ENCODE measurements around the gene IL18RAP.

The IL18RAP gene

DNA sequence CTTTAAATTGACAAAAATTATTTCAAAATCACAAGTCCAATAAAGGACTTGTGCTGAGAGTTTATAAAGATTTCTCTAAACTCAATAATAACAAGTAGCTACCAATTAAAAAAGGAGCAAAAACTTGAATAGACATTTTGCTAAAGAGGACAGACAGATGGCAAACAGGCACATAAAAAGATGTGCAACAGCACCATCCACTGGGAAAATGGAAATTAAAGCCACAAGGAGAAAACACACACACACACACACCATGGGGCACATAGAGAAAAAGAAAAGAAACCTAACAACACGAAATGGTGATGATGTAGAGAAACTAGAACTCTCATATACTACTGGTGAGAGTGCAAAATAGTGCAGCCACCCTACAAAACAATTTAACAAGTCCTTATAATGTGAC, 37.5 kb downstream of the IL18RAP start:
- no peak overlapping the region for H3K27ac Mint-ChIP-seq
- H3K4me1 Mint-ChIP-seq, result peaks cover 2% of the 10 kb centered on the region

DNA sequence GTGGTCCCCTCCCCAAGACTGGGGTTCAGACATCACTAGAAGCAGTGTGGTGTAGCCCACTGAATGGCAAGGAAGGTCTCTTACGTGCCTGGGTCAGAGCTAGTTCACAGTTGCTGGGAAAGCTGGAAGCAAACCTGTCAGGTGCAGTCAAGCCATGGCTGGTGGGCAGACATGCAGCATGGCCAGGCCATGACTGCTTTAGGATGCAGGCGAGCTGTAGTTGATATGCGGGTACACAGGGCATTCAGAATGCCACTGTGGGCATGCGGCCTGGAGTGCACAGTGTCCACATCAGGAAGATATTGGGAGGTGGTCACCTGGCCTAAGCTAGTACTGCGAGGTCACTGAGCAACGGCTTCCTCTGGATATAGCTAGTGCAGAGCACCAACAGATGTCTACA, 38.2 kb downstream of the IL18RAP start:
- Mint-ChIP-seq H3K4me1 (peaks cover 2% of the 10 kb centered on the region), H3K4me3 (no peak overlapping the region), H3K36me3 (ENCODE audit: low read depth) (no peaks in the 10 kb centered on the region), H3K27me3 (peaks cover 11% of the 10 kb centered on the region), H3K27ac (no peak overlapping the region), H3K9me3 (peaks cover under 1% of the 10 kb centered on the region)
- no peak for DNase-seq
- no peak for ATAC-seq

More for the DNA sequence above, 37.5 kb downstream of the IL18RAP start:
- no peak for ATAC-seq
- H3K9me3 Mint-ChIP-seq, result peaks cover 7% of the 10 kb centered on the region
- peaks cover 13% of the 10 kb centered on the region for H3K27me3 Mint-ChIP-seq
- no peak for DNase-seq
- H3K4me3 Mint-ChIP-seq, result no peak overlapping the region
- H3K36me3 Mint-ChIP-seq (ENCODE audit: low read depth), result peaks cover 2% of the 10 kb centered on the region

DNA sequence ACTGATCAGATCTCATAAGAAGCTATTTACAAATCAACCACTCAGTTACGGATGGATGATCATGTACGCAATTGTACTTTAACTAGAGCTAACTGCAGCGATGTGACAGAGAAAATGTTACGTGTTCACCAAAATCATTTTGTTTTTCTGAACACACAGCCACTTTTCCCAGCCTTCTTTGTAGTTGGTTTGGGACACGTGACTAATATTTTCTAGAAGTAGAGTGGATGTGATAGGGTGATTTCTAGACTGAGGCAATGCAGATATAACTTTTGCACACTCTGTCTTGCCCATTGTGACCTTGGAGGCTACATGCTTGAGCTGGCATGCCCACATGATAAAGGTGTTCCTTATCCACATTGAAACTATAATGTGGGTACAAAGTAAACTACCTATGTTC, 40.2 kb downstream of the IL18RAP start:
- no peak for DNase-seq
- H3K36me3 Mint-ChIP-seq (ENCODE audit: low read depth), result no peaks in the 10 kb centered on the region
- peaks cover 11% of the 10 kb centered on the region for H3K27me3 Mint-ChIP-seq
- ATAC-seq, result no peak
- H3K27ac Mint-ChIP-seq, result no peak overlapping the region
- H3K4me3 Mint-ChIP-seq, result no peak overlapping the region
- H3K9me3 Mint-ChIP-seq, result no peaks in the 10 kb centered on the region
- peaks cover 2% of the 10 kb centered on the region for H3K4me1 Mint-ChIP-seq

DNA sequence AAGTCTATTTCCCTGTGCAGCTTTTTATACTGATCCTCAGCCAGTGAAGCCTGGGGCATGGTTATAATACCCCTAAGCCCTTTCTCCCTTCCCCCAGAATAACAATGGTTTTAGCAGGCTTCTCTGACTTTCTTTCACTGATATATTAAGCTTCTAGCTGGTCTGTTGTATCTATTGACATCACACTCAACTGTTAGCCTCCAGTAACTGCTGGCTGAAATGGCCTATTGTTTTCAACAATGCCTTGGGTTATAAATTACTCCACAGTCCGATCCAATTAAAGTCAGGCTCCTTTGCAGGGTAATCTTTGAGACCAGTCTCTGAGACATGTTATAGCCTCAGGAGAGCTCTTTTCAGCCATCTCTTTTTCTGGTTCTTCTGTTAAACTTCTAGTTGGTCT, 47.2 kb downstream of the IL18RAP start:
- H3K4me1 Mint-ChIP-seq, result no peaks in the 10 kb centered on the region
- H3K36me3 Mint-ChIP-seq (ENCODE audit: low read depth), result peaks cover 4% of the 10 kb centered on the region
- H3K27ac Mint-ChIP-seq, result no peak overlapping the region
- no peak overlapping the region for H3K4me3 Mint-ChIP-seq
- no peak for DNase-seq
- H3K9me3 Mint-ChIP-seq, result peaks cover 15% of the 10 kb centered on the region
- H3K27me3 Mint-ChIP-seq, result peaks cover 35% of the 10 kb centered on the region
- no peak for ATAC-seq

DNA sequence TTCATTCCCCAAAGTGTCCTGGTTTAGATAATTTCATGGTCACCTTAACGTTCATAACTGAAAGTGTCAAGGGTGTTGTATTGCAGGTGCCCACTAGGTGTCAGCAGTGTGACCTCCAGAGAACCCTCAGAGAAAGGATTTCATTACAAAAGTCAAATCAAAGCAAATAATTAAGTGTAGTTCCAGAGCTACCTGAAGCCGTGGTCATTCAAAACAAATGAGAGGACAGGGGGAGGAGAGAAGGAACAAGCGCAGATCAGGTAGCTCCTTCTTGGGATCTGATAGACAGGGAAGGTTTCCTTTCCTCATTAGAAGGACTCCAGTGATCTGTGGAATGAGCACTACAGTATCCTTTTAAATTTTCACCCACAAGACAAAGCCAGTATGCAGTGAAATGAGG, 50.1 kb downstream of the IL18RAP start, which contains the start of gene SLC9A4:
TSS of gene SLC9A4 (plus strand) at position 207 of the 400 bp plus-strand sequence. CDS start 534 bp downstream, outside the sequence.
- Mint-ChIP-seq H3K27me3 (peaks cover 44% of the 10 kb centered on the region), H3K36me3 (ENCODE audit: low read depth) (peaks cover 4% of the 10 kb centered on the region), H3K4me1 (no peaks in the 10 kb centered on the region), H3K9me3 (peaks cover 15% of the 10 kb centered on the region), H3K4me3 (no peak within 1 kb of the TSS), H3K27ac (no peak within 1 kb of the TSS)
- ATAC-seq (no peak), DNase-seq (peak; percentile 63)

DNA sequence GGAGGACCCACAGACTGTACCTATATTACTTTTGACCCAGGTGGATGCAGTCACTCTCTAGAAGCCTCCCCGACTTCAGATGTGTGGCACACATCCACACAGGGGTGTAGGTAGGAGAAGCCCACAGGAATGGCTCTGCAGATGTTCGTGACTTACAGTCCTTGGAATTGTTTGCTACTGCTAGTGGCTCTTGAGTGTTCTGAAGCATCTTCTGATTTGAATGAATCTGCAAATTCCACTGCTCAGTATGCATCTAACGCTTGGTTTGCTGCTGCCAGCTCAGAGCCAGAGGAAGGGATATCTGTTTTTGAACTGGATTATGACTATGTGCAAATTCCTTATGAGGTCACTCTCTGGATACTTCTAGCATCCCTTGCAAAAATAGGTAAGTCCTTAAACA, 50.7 kb downstream of the IL18RAP start:
- ATAC-seq, result no peak
- Mint-ChIP-seq H3K4me1 (no peaks in the 10 kb centered on the region), H3K27me3 (peaks cover 39% of the 10 kb centered on the region), H3K36me3 (ENCODE audit: low read depth) (peaks cover 4% of the 10 kb centered on the region), H3K9me3 (peaks cover 15% of the 10 kb centered on the region), H3K27ac (no peak overlapping the region), H3K4me3 (no peak overlapping the region)
- no peak for DNase-seq

DNA sequence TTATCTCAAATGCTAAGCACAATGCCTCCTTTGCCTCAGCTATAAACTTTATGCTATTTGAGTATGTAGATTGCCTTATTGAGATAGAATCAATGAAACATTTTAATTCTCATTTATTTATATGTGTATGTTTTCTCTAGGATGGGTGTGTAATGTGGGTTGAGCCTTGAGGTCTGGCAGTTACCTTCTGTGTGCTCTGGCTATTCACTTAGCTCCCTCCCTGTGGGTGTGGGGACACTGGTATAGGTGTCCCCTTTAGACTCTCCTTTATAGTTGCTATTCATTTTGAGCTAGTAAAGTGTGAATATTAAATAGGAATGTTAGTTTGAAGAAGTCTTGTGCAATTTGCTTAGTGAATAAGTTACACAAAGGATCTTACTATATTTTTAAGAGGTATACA, 51.8 kb downstream of the IL18RAP start:
- peaks cover 8% of the 10 kb centered on the region for H3K9me3 Mint-ChIP-seq
- H3K36me3 Mint-ChIP-seq (ENCODE audit: low read depth), result peaks cover 4% of the 10 kb centered on the region
- no peak for DNase-seq
- H3K27me3 Mint-ChIP-seq, result peaks cover 34% of the 10 kb centered on the region
- no peak overlapping the region for H3K4me3 Mint-ChIP-seq
- no peaks in the 10 kb centered on the region for H3K4me1 Mint-ChIP-seq
- H3K27ac Mint-ChIP-seq, result no peak overlapping the region
- ATAC-seq, result no peak

DNA sequence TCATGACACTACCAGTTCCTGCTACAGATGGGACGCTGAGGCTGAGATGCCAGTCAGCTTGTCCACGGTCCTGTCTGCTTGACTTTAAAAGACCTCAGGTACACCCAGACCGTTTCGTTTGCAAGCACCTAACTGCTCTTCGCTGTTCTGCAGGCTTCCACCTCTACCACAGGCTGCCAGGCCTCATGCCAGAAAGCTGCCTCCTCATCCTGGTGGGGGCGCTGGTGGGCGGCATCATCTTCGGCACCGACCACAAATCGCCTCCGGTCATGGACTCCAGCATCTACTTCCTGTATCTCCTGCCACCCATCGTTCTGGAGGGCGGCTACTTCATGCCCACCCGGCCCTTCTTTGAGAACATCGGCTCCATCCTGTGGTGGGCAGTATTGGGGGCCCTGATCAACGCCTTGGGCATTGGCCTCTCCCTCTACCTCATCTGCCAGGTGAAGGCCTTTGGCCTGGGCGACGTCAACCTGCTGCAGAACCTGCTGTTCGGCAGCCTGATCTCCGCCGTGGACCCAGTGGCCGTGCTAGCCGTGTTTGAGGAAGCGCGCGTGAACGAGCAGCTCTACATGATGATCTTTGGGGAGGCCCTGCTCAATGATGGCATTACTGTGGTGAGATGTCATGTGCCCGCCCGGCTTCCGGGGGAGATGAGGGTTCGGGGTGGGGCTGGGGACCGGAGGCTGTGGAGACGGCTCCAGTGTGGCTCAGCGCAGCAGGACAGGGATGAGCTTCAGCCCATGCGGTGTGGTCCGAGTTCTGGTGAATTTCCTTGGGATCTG, 55.9 kb downstream of the IL18RAP start:
- Mint-ChIP-seq H3K4me1 (no peaks in the 10 kb centered on the region), H3K27ac (no peak overlapping the region)
- no peak for ATAC-seq

DNA sequence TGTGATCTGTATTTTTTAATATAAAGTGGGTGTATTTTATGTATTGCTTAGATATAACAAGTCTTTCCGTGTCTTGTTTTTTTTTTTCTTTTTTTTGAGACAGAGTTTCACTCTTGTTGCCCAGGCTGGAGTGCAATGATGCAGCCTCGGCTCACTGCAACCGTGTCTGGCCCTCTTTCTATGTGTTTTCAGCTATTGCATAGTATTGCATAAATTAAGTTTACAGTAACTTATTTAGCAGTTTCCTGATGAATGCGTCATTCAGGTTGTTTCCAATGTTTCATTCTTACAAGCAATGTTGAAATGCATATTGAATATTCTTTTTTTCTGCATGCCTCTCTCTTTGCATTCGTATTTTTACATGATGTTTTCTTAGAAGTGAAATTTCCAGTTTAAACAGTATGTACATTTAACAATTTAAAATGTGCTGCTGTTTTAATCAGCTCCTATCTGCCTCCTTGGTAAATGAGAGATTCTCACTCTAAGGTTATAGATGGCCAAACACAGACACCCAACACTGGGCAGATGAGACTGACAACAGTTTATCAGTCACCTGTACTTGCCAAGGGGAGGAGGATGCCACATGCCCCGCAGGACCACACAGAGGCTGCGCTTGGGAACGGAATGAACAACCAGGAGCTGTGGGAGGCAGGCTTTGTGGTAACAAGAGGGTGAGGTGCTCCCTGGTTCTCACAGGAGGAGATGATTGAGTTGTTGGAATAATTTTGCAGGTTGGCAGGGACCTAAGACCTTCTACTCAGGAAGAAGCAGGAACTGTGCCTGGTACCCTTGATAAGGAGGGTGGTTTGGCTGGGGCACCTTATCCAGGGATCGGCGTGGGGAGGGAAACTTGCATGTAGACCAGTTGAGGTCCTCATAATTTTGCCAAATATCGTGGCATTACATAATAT, 57.6 kb downstream of the IL18RAP start:
- Mint-ChIP-seq H3K9me3 (no peaks in the 10 kb centered on the region), H3K4me1 (no peaks in the 10 kb centered on the region), H3K27ac (no peak overlapping the region), H3K4me3 (no peak overlapping the region), H3K36me3 (ENCODE audit: low read depth) (no peaks in the 10 kb centered on the region), H3K27me3 (peaks cover 12% of the 10 kb centered on the region)
- ATAC-seq (no peak), DNase-seq (no peak)

More for the DNA sequence above, 55.9 kb downstream of the IL18RAP start:
- DNase-seq, result no peak
- Mint-ChIP-seq H3K27me3 (peaks cover 15% of the 10 kb centered on the region), H3K9me3 (no peaks in the 10 kb centered on the region), H3K36me3 (ENCODE audit: low read depth) (no peaks in the 10 kb centered on the region), H3K4me3 (no peak overlapping the region)

DNA sequence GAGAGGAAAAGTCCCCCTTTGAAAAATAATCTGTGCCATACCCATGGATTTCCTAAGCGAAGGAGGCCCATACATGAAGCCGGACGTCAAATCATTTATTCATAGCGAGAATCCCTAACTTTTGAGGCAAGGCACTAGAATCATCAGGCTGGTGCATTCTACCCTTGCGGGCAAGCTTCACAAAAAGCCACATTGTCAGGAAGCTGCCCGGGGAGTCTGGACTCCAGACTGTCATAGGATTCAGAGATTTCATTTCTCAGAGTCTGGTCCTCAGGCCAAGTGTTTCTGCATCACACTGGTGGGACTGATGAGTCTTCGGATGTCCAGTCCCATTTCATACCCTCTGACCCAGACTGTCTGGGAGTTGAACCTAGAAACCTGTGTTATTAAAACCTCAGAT, 59.0 kb downstream of the IL18RAP start:
- no peak for ATAC-seq
- no peaks in the 10 kb centered on the region for H3K36me3 Mint-ChIP-seq (ENCODE audit: low read depth)
- no peaks in the 10 kb centered on the region for H3K9me3 Mint-ChIP-seq

DNA sequence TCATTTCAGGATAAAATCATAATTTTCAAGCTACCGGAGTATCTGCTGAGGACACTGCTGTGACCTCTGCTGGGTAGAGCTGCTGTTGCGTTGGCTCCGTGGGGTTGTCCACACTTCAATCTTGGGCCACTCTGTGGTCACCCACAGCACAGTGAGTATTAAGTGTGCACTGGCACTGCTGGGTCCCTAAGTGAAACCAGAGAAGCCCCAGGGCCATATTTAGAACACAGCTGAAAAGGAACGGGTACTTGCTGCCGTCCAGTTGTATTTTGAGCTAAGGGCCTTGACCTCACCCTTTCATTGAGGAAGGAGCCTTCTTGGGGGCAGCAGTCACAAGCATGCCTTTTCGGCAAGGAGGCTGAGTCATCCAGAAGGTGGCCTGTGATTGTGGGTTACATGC, 60.1 kb downstream of the IL18RAP start:
- no peak for DNase-seq
- peaks cover 20% of the 10 kb centered on the region for H3K27me3 Mint-ChIP-seq
- no peak for ATAC-seq
- H3K9me3 Mint-ChIP-seq, result no peaks in the 10 kb centered on the region
- H3K4me1 Mint-ChIP-seq, result peaks cover 5% of the 10 kb centered on the region
- H3K27ac Mint-ChIP-seq, result no peak overlapping the region
- H3K36me3 Mint-ChIP-seq (ENCODE audit: low read depth), result no peaks in the 10 kb centered on the region
- H3K4me3 Mint-ChIP-seq, result no peak overlapping the region

More for the DNA sequence above, 59.0 kb downstream of the IL18RAP start:
- Mint-ChIP-seq H3K27me3 (peaks cover 19% of the 10 kb centered on the region), H3K27ac (no peak overlapping the region), H3K4me1 (no peaks in the 10 kb centered on the region), H3K4me3 (no peak overlapping the region)
- DNase-seq, result no peak

DNA sequence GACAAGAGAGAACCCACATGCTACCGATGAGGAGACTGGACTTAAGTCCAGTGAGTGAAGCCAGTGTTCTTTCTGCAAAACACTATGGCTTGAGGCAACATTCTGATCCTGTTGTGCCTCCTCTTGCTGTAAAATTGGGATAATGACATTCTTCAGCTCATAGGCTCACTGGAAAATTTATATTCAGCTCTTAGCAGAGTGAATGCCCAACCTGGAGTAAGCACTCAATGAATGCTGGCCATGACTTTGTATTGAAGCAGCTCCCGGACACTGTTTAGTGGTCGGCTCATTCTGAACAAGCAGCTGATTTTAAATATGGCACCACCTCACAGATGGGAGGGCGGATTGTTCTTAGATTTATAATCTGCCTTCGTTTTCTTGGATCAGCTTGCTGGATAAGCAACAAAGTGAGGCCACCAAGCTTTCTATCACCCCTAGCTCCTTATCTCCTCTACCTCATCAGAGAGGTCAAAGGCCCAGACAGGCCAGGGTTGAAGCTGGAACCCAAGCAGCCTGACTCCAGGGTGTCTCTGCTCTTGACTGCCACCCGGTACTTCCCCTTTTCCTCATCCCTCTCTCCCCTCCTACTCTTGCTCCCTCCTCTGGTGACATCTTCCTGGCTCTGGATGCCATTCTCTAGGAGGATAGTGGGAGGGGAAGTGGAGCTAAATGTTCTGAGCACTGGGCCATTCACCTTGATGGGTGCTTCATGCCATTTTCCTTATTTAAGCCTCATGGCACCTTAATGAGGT, 61.5 kb downstream of the IL18RAP start:
- peaks cover 23% of the 10 kb centered on the region for H3K27me3 Mint-ChIP-seq
- no peaks in the 10 kb centered on the region for H3K36me3 Mint-ChIP-seq (ENCODE audit: low read depth)
- no peak for ATAC-seq
- H3K4me3 Mint-ChIP-seq, result no peak overlapping the region
- peaks cover 12% of the 10 kb centered on the region for H3K4me1 Mint-ChIP-seq
- H3K9me3 Mint-ChIP-seq, result no peaks in the 10 kb centered on the region
- DNase-seq, result no peak
- no peak overlapping the region for H3K27ac Mint-ChIP-seq

DNA sequence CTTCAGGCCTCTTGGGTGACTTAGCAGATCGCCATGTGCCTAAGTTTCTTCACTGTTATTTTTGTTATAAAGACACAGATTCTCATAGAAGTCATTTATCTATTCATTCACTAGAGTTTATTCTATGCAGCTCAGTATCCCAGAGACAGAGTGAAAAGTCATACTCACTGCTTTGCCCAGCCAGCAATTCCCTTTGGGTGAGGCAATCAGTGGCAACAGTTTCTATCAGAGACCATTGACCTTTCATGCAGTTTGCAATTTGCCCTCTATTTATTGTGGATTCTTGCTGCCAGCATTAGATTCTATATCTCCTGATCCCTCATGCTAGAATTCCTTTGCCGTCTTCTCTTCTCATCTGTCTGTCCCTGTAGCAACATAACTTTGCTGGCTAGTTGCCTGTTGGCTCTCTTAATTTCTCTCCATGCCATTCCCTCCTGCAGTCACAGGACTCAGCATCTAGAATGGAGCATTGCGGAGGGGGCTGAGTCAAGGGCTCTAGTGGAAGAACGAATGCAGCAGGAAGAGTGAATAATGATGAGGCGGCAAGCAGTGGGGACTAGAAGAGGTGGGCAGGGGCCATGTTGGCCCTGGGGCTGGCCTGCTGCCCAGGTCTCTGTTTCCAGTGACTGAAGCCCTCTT, 62.3 kb downstream of the IL18RAP start:
- DNase-seq (no peak), ATAC-seq (no peak)
- H3K36me3 Mint-ChIP-seq (ENCODE audit: low read depth), result no peaks in the 10 kb centered on the region
- H3K9me3 Mint-ChIP-seq, result no peaks in the 10 kb centered on the region
- no peak overlapping the region for H3K4me3 Mint-ChIP-seq
- H3K27ac Mint-ChIP-seq, result no peak overlapping the region
- peaks cover 18% of the 10 kb centered on the region for H3K4me1 Mint-ChIP-seq
- H3K27me3 Mint-ChIP-seq, result peaks cover 23% of the 10 kb centered on the region

Measured in activated naive CD8-positive, alpha-beta T cell treated with anti-CD3 and anti-CD28 coated beads, Interleukin-2, amount 50 U/mL, for 24 hours (primary cell).